ENCODE measurements around the gene PRKAR1B.

PRKAR1B gene

DNA sequence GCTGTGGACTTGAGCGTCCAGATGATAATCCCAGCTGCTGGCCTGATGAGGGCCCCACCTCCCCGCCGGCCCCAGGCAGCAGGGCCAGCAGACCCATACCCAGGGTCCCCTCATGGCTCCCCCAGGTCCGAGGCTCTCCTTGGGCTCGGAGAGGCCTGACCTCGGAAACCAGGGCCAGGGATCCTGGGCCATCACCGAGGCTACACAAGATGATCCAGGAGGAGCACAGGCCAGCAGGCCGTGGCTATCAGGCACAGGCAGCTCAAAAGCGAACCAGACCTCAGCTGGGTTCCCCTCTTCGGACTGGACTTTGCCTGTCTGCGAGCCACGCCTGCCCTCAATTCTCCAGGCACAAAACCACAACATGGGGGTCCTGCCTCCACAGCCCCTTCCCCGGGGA lies 224.8 kb downstream of the PRKAR1B start:
- ChIA-PET CTCF (interaction anchor here (0.6 kb wide), 1 partner anchor 134 kb away, joined by 4 read pairs; no protein-coding TSS in a partner anchor), POLR2A (interaction anchor here (0.7 kb wide), 1 partner anchor 28 kb away, joined by 4 read pairs; no protein-coding TSS in a partner anchor)
- Histone ChIP-seq H3K4me1 (ENCODE audit: control insufficient read depth, insufficient read depth, low read length) (no peaks in the 10 kb centered on the region), H3K4me3 (ENCODE audit: low read depth, low read length) (no peak overlapping the region), H3K9me3 (ENCODE audit: control insufficient read depth, insufficient read depth, low read depth, low read length) (no peaks in the 10 kb centered on the region), H3K27ac (ENCODE audit: extremely low read depth, low read depth, low read length) (no peak overlapping the region), H3K36me3 (ENCODE audit: control insufficient read depth in 2 of 2, insufficient read depth in 1 of 2, low read length in 2 of 2) (peaks cover 0 to 48% of the 10 kb centered on the region in 2 experiments; a peak in 2 of 3 replicates)
- no peak for TF ChIP-seq ZBTB10 (tag by site-specific recombination; IDR thresholded peaks at IDR 0.05)
- TF ChIP-seq ZNF214 (tag by site-specific recombination; IDR thresholded peaks at IDR 0.05; ENCODE audit: borderline replicate concordance): no peak
- TF ChIP-seq ZNF114 (tag by site-specific recombination; IDR thresholded peaks at IDR 0.05): no peak
- TF ChIP-seq ZNF777 (tag by site-specific recombination; IDR thresholded peaks at IDR 0.05; ENCODE audit: borderline replicate concordance): no peak
- no peak for TF ChIP-seq ZNF596 (tag by site-specific recombination; IDR thresholded peaks at IDR 0.05)
- TF ChIP-seq IKZF3 (tag by site-specific recombination; IDR thresholded peaks at IDR 0.05): no peak
- no peak for TF ChIP-seq KLF16 (tag by site-specific recombination; IDR thresholded peaks at IDR 0.05)
- no peak for TF ChIP-seq ZNF280D (tag by site-specific recombination; IDR thresholded peaks at IDR 0.05)
- no peak for TF ChIP-seq ZNF391 (tag by site-specific recombination; IDR thresholded peaks at IDR 0.05; ENCODE audit: borderline replicate concordance, low read depth)
- TF ChIP-seq BCL11A (tag by site-specific recombination; IDR thresholded peaks at IDR 0.05; ENCODE audit: low read depth): no peak
- TF ChIP-seq ZBTB17 (tag by site-specific recombination; IDR thresholded peaks at IDR 0.05): no peak
- no peak for TF ChIP-seq ZSCAN23 (tag by site-specific recombination; IDR thresholded peaks at IDR 0.05)
- TF ChIP-seq, protein P1, sequence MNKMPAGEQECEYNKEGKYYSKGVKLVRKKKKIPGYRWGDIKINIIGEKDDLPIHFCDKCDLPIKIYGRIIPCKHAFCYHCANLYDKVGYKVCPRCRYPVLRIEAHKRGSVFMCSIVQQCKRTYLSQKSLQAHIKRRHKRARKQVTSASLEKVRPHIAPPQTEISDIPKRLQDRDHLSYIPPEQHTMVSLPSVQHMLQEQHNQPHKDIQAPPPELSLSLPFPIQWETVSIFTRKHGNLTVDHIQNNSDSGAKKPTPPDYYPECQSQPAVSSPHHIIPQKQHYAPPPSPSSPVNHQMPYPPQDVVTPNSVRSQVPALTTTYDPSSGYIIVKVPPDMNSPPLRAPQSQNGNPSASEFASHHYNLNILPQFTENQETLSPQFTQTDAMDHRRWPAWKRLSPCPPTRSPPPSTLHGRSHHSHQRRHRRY (tag by site-specific recombination; IDR thresholded peaks at IDR 0.05): no peak
- TF ChIP-seq ZNF843 (tag by site-specific recombination; IDR thresholded peaks at IDR 0.05): no peak
- no peak for TF ChIP-seq SP7 (tag by site-specific recombination; IDR thresholded peaks at IDR 0.05)
- TF ChIP-seq ZNF677 (tag by site-specific recombination; IDR thresholded peaks at IDR 0.05): no peak

GRCh38 chr7:501526-501925 lies 225.6 kb downstream of the PRKAR1B start:
- peaks cover 0 to 45% of the 10 kb centered on the region in 2 experiments; a peak in 2 of 3 replicates for H3K36me3 ChIP-seq (ENCODE audit: control insufficient read depth in 2 of 2, insufficient read depth in 1 of 2, low read length in 2 of 2)
- H3K9me3 ChIP-seq (ENCODE audit: control insufficient read depth, insufficient read depth, low read depth, low read length): no peaks in the 10 kb centered on the region
- POLR2A ChIA-PET: interaction anchor here (0.7 kb wide), 1 partner anchor 28 kb away, joined by 4 read pairs; no protein-coding TSS in a partner anchor
- no peaks in the 10 kb centered on the region for H3K4me1 ChIP-seq (ENCODE audit: control insufficient read depth, insufficient read depth, low read length)
- CTCF ChIA-PET: no interaction called here
- no peak for TF ChIP-seq ZNF354C (tag by site-specific recombination; IDR thresholded peaks at IDR 0.05; ENCODE audit: borderline replicate concordance, low read depth)
- TF ChIP-seq GLI2 (tag by site-specific recombination; IDR thresholded peaks at IDR 0.05; ENCODE audit: borderline replicate concordance, low read depth): no peak
- no peak for TF ChIP-seq HOXD13 (CRISPR knock-in tag; IDR thresholded peaks at IDR 0.05; ENCODE audit: borderline replicate concordance)
- no peak for TF ChIP-seq PBX3 (CRISPR knock-in tag; IDR thresholded peaks at IDR 0.05)
- no peak for TF ChIP-seq ZBTB10 (tag by site-specific recombination; IDR thresholded peaks at IDR 0.05)
- TF ChIP-seq ZNF473 (tag by site-specific recombination; IDR thresholded peaks at IDR 0.05): no peak
- no peak for TF ChIP-seq ZNF121 (tag by site-specific recombination; IDR thresholded peaks at IDR 0.05)
- no peak for TF ChIP-seq SP3 (tag by site-specific recombination; IDR thresholded peaks at IDR 0.05)
- TF ChIP-seq ZNF600 (tag by site-specific recombination; IDR thresholded peaks at IDR 0.05): no peak
- TF ChIP-seq ZNF37A (tag by site-specific recombination; IDR thresholded peaks at IDR 0.05): no peak
- H3K4me3 ChIP-seq (ENCODE audit: low read depth, low read length): no peak overlapping the region
- no peak overlapping the region for H3K27ac ChIP-seq (ENCODE audit: extremely low read depth, low read depth, low read length)
